M059J (cell line): ENCODE data around the gene CABCOCO1. TPM values are rescaled to one million over a fixed set of nuclear protein-coding genes. Genes with fewer than 3 reads are reported as not detected.

Experiments
- DNase-seq: peaks from one replicate; pipeline ENCODE4 v3.0.0-alpha.2; 2012; ENCODE audit warnings: low read depth
- total RNA-seq: library from RNA; depleted of rRNA; stranded (reverse); fragments of >200 nt; shearing (Covaris generic); gene quantifications from 2 replicates; pipeline ENCODE4 v1.2.3, GENCODE V29; 2014

The CABCOCO1 gene
- total RNA-seq, 1 experiment from 2014 or later, result 3.6 TPM

DNA sequence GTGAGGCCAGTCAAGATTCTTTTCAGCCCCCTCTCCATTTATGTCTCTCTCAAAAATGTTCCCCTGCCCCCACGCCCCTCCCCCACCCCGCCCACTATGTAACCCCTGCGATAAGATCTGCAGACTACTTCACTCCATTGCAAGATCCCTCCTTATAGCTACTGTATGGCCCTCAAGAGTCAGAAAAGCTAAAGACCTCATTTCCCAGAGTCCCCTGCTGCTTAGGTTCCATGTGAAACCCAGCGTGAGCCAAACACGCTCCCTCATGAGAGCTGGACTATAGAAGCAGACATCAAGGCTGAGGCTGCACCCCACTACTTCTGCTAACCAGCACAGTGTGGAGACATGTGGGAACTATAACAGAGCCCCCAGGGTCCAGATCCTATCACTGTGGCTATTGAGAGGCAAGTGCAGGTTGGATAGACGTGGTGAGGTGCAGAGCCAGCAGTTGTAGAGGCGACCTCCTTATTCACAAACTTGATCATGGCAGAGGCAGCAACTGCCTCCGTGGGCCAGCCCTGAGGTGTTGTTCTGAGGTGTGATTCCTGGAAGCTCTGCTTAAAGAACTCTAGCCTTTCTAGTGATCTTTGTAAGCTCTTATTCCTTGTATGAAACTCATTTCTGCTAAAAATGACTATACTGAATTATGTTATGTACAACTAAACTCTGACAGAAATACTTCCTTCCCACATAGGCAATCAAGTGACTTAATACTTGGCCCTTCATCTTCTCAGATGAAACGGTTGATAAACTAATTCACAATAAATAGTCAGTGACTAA, 121.8 kb downstream of the CABCOCO1 start:
- no peak for DNase-seq

DNA sequence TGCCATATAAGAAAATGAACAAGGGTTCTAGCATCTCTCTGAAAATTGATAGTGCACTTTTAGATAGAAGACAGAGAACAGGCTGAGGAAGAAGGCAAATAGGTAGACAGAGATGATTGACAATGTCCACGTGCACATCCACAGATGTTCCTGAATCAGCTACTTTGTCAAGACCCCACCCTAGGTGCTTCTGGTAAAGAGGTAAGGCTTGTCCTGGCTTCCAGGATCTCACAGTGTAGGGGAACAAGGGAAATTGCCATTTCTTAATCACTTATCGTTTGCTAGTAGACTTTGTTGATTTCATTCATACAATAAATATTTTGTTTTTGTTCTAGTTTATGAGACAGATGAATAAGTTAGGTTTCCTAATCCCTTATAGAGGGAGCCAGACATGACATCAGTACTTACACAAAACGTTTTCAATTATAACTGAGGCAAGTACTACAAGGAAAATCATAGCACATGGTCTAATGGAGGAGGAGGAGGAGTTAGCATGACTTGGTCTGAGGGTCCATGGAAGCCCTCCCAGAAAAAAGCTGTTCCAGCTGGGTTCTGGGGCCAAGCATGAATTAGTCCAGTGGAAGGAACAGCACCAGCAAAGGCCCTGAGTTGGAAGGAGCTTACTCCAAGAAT, 122.9 kb downstream of the CABCOCO1 start:
- no peak for DNase-seq

DNA sequence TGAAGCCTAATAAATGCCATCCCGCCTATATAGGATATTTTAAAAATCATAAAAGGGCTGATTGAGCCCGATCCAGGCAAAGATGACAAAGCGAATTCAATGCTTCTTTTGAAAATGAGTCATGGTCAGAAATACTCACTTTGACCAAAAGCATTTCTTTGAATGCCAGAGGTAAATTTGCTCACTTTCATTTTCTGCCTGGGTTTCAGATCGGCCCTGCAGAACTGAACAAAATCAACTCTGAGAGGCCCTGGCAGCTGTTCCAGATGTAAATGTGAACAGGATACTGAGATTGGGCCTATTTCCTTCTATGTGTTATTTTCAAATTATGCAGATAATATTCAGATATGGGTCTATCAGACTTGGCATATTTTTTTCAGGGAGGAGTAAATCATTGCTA, 124.0 kb downstream of the CABCOCO1 start:
- peak; percentile 85 for DNase-seq

DNA sequence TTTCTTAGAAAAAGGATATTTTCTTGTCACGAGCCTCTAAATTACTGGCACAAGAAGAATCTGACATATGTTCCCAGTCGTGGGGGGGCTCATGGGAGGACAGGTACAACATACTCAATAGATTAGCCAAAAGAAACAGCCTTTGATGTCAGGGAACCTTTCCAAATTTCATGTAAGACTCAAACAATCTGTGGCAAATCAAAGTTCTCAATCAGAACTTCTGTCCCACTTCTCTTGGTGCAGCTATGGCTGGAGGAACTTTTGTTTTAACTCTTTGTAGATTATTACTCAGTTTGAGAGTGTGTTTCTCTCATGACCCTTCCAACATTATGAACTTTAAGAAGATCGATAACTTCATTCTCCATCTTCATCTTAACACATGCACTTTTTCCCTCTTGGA, 124.4 kb downstream of the CABCOCO1 start:
- no peak for DNase-seq

DNA sequence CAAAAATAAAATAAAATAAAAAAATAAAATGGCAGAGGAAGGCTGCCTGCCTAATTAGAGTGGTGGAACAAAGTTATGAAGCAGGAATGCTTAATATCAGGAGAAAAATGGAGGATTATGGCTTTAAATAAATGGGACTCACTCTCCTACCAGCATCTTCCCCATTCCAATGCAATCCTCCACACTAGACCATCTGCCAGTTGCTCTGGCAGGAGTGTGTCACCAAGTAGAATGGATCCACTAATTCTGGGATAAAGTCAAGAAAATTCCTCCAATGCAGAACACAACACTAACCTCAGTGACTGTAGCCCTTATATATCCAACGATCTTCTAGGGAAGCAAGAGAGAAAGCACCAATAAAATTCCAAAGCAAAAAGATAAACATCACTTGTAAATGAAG, 126.3 kb downstream of the CABCOCO1 start:
- no peak for DNase-seq

DNA sequence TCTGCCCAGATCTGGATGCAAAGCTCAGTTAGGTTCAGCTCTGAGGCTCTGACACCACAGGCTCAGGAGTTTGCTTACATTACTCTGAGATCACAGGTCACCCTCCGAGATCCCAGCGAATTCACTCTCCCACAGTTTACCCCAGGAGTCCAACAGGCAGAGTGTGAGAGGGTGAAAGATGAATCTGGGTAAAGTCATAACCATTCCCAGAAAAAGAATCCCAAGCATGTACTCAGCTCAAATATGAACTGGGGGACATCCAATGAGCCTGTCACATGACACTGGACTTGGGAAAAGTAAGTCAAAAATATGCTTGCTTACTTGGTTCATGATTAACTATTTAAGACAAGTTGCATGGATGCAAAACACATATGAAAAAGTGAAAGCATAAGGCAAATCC, 128.5 kb downstream of the CABCOCO1 start:
- DNase-seq, result no peak

DNA sequence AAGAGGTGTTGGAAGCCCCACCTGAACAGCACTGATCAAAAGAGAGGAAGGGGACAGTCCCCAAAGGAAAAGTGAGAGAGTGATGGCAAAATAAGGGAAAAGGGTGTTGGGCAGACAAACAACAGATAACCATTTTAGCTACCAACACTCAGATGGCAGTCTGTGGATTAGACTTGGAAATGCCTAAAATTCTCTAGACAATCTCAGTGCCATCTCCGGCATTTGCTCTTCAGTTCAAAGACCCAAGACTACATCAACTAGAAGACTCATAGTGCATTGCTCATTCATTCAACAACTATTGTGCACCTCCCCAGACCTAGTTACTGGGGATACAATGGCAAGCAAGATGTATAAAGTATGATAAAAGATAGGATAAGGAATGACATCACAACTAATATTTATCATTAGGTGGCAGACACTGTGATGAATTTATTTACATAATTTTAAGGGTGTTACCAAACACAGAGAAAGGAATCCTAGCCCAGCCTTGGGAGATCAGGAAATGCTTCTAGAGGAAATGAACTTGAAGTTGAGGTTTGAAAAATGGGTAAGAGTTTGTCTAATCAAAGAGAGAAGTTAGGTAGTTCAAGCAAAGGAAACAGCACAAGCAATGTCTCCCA, 129.5 kb downstream of the CABCOCO1 start:
- DNase-seq, result no peak

DNA sequence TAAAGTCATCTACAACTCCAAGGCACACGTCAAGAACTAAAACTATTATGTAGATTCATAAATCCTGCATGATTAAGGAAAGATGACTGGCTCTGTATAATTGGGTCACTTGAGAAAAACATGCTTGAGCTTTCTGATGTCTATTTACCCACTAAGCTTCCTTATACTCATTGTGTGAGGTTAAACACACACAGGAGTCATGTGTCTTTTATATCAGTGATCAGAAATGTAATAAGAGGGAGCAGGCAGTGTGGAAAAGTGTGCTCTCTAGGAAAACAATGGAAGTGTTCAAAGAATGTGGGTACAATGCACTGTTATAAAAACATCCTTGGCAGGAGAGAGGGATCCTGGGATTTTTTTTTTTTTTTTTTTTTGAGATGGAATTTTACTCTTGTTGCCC, 130.2 kb downstream of the CABCOCO1 start:
- DNase-seq, result no peak

DNA sequence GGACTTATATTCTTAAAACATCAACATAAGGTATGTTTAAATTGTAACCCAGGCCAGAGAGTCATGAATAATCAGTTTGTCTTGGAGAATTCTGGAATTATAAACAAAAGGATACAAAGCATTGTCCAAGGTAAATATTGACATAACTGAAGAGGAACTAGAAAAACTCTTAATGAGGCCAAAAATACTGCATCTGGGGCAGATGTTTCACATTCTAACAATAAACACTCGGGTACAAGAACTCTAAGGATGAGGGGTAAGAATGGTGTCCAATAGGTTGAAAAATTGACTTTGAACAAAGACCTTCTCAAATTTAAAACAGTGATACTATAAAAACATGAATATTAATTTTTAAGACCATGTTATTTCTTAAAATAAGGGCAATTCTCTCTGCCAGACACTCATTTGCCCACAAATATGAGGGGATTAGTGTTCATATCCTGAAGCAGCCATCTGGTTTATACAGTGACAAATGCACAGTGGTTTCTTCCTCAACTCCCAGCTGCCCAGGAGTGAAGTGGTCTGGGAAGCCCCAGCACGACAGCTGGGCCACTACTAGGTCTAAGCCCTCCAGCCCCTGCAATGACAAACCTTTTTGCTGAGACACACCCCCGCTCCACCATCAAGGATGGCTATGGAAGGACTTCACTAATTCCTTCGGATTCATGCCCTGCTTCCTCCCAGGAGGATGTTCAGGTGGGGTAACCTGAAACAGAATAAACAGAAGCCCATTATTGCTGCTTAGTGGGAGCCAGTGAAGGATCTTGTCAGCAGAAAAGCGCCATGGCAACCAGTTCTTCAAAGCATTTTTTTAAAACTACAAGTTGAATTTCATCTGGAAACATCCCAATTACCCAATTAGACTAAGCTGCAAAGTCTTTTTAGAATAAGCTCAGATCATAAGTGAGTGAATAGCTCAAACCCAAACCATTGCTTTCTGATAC, 131.3 kb downstream of the CABCOCO1 start:
- peak; percentile 53 for DNase-seq

DNA sequence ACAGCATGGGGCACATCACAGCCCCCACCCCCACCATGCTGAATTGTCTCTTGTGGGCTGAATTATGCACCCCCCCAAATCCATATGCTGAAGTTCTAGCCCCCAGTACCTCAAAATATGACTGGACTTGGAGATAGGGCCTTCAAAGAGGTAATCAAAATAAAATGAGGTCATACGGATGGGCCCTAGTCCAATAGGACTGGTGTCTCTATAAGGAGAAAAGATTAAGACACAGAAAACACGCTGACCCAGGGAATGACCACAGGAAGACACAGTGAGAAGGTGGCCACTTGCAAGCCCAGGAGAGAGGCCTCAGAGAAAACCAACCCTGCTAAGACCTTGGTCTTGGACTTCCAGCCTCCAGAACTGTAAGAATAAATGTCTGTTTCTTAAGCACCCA, 132.4 kb downstream of the CABCOCO1 start:
- no peak for DNase-seq

DNA sequence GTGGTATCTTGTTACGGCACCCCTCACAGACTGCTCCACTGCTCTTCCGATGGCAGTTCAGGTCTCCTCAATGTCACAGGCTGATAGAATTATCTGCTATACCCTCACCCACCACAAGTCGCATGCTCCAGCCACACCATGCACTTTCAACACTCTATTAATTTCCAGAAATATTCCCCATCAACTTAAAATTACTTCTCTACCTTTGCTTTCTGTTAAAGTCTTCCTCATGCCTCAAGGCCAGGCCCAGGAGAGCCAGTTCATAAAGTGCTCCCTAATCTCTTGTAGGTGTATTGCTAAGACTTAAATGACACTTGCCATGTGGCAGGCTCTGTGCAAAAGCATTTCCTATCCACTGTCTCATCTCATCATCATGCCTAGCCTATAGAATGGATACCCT, 132.8 kb downstream of the CABCOCO1 start:
- DNase-seq, result no peak

DNA sequence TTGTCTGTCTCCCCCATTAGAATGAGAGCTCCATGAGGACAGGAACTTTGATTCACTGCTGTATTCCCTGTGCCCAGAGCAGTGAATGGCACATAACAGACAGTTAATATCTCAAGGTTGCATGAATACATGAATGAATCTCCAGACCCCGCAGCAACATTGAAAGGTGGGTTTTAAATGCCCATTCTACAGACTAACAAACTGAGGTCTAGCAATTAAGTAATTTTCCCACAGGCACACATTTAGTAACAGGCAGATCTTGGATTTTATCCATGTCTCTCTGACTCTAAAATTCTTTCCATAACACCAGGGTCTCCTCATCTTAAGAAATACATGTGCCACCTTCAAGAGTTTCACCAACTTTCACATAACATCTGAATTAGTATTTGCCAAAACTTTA, 134.1 kb downstream of the CABCOCO1 start:
- no peak for DNase-seq

DNA sequence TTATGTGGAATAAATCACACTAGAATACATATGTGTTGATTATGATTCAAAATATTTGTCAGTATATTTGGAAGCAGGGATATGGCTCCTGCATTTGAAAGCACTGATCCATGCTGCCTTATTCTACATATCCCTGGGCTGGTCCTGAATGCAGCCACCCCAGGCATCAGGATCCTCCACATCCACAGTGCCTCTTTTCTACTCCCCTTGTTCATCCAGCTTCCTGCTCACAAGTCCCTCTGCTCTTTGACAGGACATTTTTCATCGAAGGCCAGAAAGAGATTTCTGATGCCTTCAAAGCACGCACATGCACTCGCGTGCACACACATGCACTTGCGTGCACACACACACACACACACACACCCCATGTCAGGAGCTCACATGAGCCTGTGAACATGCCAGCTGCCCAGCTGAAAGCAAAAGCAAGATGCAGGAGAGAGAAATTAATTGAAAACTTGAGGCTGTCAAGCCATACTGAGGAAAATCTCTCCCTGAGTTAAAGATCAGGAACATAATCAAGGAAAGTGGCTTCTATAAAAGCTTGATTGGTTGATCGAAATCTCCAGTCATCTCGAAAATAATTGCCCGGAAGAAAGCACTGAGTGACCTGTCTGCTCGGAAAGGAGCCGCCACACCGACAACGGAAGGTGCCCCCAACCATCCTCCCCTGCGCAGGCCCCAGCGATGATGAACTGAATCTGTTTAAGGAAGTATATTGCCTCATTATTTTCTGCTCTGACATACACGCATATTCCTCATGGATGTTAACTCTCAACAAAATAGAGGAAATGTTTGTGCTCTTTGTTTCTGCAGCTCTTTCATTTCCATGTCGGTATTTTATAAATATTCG, 134.8 kb downstream of the CABCOCO1 start:
- DNase-seq, result no peak

DNA sequence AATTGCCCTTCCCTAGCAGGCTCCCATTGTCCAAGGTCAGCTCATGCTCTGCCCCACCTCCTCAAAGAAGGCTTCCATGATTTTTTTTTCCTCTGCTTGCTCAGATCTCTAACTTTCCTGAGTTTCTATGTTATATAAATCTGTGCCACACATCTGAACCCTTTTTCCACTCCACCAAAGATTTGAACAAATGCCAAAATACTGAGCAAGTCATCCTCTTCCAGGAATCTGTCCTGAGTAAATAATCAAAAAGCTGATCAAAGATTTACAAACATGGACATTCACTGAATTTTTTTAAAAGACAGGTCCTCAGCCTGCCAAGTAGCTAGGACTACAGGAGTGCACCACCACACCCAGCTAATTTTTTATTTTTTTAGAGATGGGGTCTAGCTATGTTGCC, 136.0 kb downstream of the CABCOCO1 start:
- peak; percentile 54 for DNase-seq

DNA sequence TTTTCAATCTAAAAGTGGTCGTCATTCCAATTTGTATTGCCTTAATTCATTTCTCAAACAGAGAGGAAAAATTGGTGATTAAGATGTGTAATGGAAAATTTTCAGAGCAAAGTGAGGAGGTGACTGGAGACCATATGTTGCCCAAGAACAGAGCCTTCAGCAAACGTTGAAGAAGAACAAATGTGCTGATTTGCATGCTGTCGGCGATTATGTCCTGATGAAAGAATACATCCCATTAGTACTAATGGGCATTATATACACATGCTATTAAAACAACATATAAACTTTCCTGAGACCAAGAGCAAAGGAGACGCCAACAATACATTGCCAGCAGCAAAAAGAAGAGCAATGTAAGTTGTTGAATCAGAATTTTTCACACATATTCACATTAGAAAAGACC, 138.8 kb downstream of the CABCOCO1 start:
- no peak for DNase-seq

DNA sequence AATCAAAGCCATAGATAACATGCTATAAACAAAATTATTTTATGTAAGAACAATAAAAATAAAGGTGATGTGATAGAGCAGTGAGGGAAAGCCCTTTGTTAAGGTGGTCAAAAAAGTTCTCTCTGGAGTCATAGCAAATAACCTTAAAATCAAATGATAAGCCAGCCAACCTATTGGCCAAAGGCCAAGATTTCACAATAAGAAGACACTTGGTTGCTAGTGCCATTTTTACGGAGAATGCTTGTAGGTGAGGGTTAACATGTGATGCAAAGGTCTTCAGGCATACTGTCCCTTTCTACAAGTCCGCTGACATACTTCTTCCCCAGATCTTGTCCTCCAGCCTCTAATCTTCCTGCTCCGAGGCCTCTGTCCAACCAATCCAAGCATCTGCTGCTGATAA, 140.5 kb downstream of the CABCOCO1 start:
- no peak for DNase-seq

DNA sequence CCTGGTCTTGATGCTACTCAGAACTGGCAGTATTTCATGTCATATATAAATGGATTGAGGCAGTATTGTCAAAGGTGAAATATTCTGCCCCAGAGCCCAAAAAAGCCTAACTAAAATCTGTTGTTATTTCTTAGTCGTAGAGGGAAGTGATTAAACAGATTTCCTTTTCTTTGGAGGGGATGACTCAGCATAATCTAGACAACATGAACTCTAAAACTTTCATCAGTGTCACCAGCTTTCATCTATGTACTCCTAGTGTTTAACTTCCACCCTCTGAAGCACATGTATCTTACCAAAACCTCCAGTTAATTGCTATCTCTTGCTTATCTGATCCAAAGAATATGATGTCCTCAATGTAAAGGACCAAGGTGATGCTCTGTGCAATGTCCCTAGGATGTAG, 141.7 kb downstream of the CABCOCO1 start:
- peak; percentile 51 for DNase-seq

DNA sequence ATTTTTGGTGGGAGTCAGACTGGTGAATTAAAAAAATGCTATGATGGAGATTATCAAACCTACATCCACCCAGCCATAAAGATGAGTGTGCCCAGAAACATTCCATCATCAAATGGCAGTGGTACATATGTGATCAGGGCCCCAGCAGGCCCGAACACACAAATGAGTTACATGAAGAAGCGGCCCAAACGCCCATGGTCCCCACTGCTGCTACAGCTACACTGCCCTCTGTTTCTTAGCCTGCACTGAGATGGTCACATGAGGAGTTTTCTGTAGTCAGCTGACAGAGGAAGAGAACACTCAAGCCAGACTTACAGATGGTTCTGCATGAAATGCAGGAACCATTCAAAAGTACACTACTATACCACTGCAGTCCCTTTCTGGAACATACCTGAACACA, 142.4 kb downstream of the CABCOCO1 start:
- DNase-seq, result no peak

DNA sequence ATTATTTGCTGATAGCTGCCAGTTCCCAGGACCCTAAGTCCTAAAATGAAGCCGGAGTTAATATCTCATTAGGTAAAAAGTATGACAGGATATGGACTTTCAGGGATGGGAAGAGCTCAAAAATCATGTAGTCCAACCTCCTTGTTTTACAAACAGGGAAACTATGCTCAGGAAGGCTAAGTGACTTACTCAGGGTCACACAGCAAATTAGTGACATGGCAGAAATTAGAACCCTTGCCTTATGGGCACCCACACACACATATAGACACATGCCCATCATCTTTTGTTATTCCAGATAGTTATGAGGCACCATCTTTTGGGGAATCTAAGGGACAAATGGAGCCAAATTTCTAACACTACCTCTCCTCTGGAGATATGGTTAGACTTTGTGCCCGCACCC, 147.5 kb downstream of the CABCOCO1 start:
- DNase-seq, result no peak

DNA sequence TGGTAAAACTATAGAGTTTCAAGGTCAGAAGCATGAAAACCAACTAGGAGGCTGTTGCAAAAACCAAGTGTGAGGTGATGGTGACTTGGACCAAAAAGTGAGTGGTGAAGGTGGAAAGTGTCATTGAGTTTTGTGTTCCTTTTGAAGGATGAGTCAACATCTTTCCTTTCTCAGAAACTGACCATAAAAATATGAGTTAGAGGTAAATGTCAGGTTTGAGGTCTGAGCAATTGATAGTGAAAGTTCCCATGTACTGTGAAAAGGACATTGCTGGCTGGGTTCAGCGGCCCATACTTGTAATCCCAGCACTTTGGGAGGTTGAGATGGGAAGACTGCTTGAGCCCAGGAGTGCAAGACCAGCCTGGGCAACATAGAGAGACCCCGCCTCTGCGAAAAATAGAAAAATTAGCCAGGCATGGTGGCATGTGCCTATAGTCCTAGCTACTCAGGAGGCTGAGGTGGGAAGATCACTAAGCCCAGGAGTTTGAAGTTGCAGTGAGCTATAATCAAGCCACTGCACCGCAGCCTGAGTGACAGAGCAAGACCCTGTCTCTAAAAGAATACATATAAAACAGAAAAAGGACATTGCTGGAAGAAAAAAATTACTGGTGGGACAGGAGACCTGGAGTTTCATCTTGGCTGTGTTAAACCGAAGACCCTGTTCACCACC, 149.5 kb downstream of the CABCOCO1 start:
- DNase-seq, result peak; percentile 55

DNA sequence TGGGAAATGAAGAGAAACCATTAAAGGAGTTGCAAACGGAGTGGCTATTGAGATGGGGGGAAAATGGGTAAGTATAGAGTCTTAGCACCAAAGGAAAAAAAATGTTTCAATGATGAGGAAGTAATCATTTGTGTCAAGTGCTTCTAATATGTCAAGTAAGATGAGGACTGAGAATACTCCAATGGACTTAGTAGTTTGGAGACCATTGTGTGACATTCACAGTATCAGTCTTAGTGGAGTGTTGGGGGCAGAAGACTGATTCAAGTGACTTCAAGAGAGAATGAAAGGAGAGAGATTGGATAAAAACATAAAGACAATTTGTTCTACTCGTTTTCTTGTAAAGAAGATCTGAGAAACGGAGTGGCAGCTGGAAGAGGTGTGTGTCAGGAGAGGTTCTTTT, 150.2 kb downstream of the CABCOCO1 start:
- no peak for DNase-seq
